HCT116 (cell line): ENCODE measurements around the gene GALNT18.

Source experiments
- ATF3 ChIP-seq: IDR thresholded peaks from 2 replicates; pipeline ENCODE4 v1.6.1; 2012
- CEBPB ChIP-seq: IDR thresholded peaks from 2 replicates; pipeline ENCODE4 v1.6.1; 2012; ENCODE audit warnings: low read depth
- CTCF ChIP-seq, 3 experiments: fragments of 200-600 bp in 1 of 3; sonication (generic) in 1 of 3; IDR thresholded peaks in 2 of 3; conservative IDR thresholded peaks in 1 of 3; 2 replicates each; pipeline ENCODE4 v1.5.1; 2012 to 2017; ENCODE audit warnings: low read depth in 2 of 3, low read length in 2 of 3, antibody characterized with exemption in 1 of 3, borderline replicate concordance in 1 of 3, control low read depth in 1 of 3, mild to moderate bottlenecking in 1 of 3, mixed read lengths in 1 of 3, mixed run types in 1 of 3, moderate library complexity in 1 of 3; ENCODE audit not compliant: insufficient read depth in 1 of 3
- EGR1 ChIP-seq: IDR thresholded peaks from 2 replicates; pipeline ENCODE4 v1.6.1; 2012; ENCODE audit warnings: low read depth
- ELF1 ChIP-seq: IDR thresholded peaks from 2 replicates; pipeline ENCODE4 v1.6.1; 2012; ENCODE audit warnings: low read depth, borderline replicate concordance
- EZH2 ChIP-seq: fragments of 200-600 bp; sonication (generic); IDR thresholded peaks from 2 replicates; pipeline ENCODE4 v1.6.1; 2017; ENCODE audit warnings: antibody characterized with exemption, mixed run types
- EZH2phosphoT487 ChIP-seq: fragments of 200-600 bp; IDR thresholded peaks from 2 replicates; pipeline ENCODE4 v1.6.1; 2018; ENCODE audit warnings: antibody characterized with exemption, borderline replicate concordance
- POLR2A ChIP-seq: IDR thresholded peaks from 2 replicates; pipeline ENCODE4 v1.7.0; 2011; ENCODE audit warnings: borderline replicate concordance; ENCODE audit not compliant: insufficient read depth, insufficient read length; ENCODE audit errors: extremely low read depth
- POLR2AphosphoS5 ChIP-seq: IDR thresholded peaks from 2 replicates; pipeline ENCODE4 v1.6.1; 2011; ENCODE audit warnings: mild to moderate bottlenecking, low read depth, low read length, moderate library complexity
- RAD21 ChIP-seq: IDR thresholded peaks from 2 replicates; pipeline ENCODE4 v1.6.1; 2012; ENCODE audit warnings: low read depth, mild to moderate bottlenecking
- REST ChIP-seq: IDR thresholded peaks from 2 replicates; pipeline ENCODE4 v1.6.1; 2012; ENCODE audit warnings: low read depth
- SP1 ChIP-seq: IDR thresholded peaks from 2 replicates; pipeline ENCODE4 v1.6.1; 2012; ENCODE audit warnings: low read depth

- TF ChIP-seq POLR2AphosphoS5 (no peak), EGR1 (no peak), CTCF (IDR thresholded peaks at IDR 0.05 in 2 of 3, conservative IDR thresholded peaks at IDR 0.05 in 1 of 3; ENCODE audit: borderline replicate concordance in 1 of 3, insufficient read depth in 1 of 3, low read depth in 2 of 3, low read length in 2 of 3) (no peak), ATF3 (no peak), EZH2phosphoT487 (no peak), POLR2A (no peak), ELF1 (no peak), SP1 (no peak), RAD21 (no peak), REST (no peak), EZH2 (no peak), CEBPB (no peak)
Observed at GRCh38 chr11:11480971-11481370, 140.8 kb downstream of the GALNT18 start.
